Epithelial cell of esophagus (primary cell): ENCODE measurements around the gene PXK.
A peak's percentile ranks its signal among the peaks of the same experiment; 100 is the strongest.

ENCODE experiments used
- DNase-seq: peaks from one replicate; pipeline ENCODE4 v3.0.0; 2010; ENCODE audit warnings: low read depth
- H3K4me3 ChIP-seq: 2 replicates; pipeline ENCODE4 v1.5.1; 2011; ENCODE audit warnings: mild to moderate bottlenecking, low read length, control low read depth
- TF ChIP-seq, protein P1 (sequence below): IDR thresholded peaks from 2 replicates; pipeline ENCODE4 v1.5.1; 2011; ENCODE audit warnings: low read depth, mild to moderate bottlenecking, low read length, control low read depth, inconsistent platforms; ENCODE audit not compliant: insufficient read depth; ENCODE audit errors: missing control alignments

PXK gene

DNA sequence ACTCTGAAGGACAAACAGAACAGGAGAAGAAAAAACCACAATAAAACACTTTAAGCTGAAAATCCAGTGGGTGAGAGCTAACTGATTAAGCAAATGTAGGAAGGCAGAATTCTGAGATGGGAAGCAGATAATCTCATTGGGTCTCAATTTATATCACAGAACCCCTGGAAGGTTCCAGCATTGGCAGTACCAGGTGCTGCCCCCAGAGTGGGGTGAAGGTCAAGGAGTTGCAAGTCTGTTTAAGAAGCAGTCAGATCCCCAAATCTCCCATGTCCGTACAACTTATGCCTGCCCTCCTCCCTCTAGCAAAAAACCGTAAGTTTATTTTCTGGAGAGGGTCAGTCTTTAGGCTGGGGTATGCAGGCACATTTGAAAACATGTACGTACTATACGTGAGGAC is 45.1 kb downstream of the PXK start:
- no peak for DNase-seq
- TF ChIP-seq, protein P1, sequence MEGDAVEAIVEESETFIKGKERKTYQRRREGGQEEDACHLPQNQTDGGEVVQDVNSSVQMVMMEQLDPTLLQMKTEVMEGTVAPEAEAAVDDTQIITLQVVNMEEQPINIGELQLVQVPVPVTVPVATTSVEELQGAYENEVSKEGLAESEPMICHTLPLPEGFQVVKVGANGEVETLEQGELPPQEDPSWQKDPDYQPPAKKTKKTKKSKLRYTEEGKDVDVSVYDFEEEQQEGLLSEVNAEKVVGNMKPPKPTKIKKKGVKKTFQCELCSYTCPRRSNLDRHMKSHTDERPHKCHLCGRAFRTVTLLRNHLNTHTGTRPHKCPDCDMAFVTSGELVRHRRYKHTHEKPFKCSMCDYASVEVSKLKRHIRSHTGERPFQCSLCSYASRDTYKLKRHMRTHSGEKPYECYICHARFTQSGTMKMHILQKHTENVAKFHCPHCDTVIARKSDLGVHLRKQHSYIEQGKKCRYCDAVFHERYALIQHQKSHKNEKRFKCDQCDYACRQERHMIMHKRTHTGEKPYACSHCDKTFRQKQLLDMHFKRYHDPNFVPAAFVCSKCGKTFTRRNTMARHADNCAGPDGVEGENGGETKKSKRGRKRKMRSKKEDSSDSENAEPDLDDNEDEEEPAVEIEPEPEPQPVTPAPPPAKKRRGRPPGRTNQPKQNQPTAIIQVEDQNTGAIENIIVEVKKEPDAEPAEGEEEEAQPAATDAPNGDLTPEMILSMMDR, result no peak
- H3K4me3 ChIP-seq, result no peak overlapping the region

DNA sequence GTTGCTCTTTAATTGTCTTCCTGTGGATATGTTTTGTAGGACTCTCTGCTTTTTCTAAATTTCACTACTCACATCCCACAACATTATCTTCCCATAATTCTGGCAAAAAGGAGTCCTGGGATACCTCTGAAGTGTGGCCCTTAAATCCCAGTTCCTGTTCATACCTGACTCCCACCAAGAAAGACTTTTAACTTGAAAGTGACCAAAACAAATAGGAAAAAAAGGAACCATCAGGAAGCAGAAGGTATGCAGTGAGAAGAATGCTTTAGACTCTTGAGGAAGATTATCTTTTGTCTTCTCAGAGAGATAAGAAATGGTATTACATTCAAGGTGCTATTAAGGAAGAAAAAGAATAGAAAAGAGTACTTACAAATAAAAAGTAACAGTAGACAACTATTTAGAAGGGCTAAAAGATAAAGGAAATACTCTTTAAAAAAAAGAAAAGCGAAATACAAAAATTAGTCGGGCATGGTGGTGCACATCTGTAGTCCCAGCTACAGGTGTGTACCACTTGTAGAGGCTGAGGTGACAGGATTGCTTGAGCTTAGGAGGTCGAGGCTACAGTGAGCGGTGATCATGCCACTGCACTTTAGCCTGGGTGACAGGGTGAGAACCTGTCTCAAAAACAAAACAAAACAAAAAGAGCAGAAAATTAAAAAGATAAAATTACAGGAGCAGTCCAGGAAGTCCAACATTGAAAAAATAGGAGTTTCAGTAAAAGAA is 46.8 kb downstream of the PXK start:
- no peak overlapping the region for H3K4me3 ChIP-seq
- TF ChIP-seq, protein P1, result no peak
- DNase-seq, result no peak

DNA sequence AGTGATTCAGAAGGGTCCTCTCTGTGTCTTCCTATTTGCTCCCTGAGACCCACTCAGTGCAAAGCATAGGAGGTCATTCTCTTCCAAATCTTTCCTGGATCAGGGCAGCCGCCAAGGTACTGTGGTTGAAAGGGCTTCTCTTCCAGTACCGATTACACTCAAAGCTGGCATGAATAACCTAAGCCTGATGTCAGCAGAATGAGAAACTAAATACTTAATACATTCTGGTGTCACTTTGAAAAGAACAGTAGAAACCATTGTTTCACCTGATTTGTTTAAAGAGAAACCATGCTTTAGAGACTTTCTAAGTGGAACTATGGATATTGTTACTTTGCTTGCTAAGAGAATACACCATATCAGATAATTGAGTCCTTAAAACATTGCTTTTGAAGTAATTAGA is 50.8 kb downstream of the PXK start:
- TF ChIP-seq, protein P1, result no peak
- H3K4me3 ChIP-seq, result no peak overlapping the region
- DNase-seq, result peak; percentile 30

DNA sequence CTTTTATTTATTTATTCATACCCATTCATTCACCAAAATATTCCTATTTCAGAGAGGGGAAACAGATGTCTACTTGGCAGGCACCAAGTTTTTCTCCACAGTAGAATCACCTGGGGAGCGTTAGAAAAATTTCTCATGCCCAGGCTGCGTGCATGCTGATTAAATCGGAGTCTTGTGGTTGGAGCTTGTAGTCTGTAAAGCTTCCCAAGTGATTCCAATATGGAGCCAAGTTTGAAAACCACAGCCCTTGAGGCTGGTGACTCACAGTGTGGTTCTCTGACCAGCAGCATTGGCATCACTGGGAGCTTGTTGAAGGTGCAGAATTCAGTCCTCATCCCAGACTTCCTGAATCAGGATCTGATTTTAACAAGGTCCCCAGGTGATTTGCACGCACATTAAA is 51.2 kb downstream of the PXK start:
- TF ChIP-seq, protein P1, result no peak
- no peak overlapping the region for H3K4me3 ChIP-seq
- peak; percentile 97 for DNase-seq

DNA sequence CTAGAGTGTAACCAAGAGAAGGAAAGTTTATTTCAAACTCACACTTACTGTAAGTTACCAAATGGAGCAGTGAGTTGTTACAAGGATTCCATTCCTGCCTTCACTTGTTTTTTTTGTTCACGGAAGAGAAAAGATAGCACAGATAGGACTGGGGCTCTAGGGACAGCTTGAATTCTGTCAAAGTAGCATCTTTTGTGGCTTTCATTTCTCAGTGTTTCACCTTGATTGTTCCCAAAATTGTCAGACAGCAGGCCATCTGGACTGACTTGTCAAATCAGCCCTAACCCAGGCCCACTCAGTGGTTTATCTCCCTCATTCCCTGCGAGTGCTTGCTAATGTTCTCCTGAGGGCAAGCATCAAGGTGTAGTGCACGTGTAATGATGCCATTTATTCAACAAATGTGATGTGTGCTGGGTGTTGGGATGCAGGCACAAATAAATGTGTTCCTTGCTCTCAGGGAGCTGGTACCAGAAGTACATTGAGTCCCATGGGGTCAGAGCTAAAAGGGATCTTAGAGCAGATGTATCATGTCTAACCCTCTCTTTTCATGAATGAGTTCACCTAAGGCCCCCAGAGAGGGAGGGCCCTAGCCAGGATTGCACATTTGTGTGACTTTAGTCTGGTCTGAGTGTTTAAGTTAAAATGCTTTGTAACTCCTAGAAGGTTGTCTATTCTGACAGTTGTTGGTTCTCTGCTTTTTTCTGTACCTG is 51.8 kb downstream of the PXK start:
- DNase-seq, result no peak
- H3K4me3 ChIP-seq, result no peak overlapping the region
- TF ChIP-seq, protein P1, result no peak

DNA sequence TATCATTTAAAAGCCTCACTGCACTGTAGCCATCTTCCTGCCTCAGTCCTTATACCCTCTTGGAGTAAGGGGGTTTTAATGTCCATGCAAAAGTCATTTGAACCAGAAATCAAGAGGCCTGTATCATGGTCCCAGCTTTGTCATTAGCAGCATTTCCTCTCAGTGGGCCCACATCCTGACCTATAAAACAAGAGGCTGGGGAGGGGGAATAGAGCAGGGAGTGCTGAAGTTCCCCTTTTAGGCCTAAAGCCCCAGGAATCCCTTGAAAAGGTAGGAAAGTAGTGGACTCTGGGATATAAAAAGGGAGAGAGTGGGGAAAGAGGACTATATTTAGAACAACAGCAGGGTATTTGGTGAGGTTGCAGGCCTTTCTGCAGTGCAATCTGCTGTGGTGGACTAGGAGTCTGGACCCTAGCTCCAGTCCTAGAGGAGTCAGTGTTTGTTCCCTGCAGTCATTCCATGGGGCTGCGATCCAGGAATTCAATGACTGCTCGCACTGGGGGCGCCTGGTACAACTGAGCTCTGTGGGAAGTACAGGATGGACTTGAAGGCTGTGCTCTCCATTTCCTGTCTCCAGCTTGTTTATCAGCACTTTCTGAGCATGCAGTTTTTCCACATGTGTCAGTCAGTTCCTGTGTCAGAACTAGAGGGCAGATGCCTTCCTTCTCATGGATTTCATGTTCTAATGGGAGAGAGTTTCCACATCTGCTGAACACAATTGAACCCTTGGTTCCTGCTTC is 54.1 kb downstream of the PXK start:
- DNase-seq, result no peak
- no peak overlapping the region for H3K4me3 ChIP-seq
- TF ChIP-seq, protein P1, result no peak
